Posterior cingulate gyrus (tissue), 11 donors: Measurements from ENCODE around the gene TMEM30B.
A peak's percentile ranks its signal among the peaks of the same experiment; 100 is the strongest.

ENCODE experiments used
- DNase-seq, 10 donors: peaks; one replicate each; pipeline versions ENCODE4 v3.0.0 to v3.0.0-alpha.2; 2020 to 2021; ENCODE audit warnings: mixed read lengths in 3 of 10
- intact Hi-C: fragments of 100-400 bp; cut with DNase I; formaldehyde crosslinking; loops from one replicate; pipeline ENCODE4 v1.15.1; 2023

The TMEM30B gene

GRCh38 chr14:61269321-61270083 lies 11.6 kb downstream of the TMEM30B start:
- intact Hi-C loops = no loop called here

GRCh38 chr14:61268812-61269211 lies 12.3 kb downstream of the TMEM30B start:
- intact Hi-C loops = no loop called here
- DNase-seq = no peak

More at GRCh38 chr14:61269321-61270083, 11.6 kb downstream of the TMEM30B start:
- peak in 8 of 10 donors; percentile 29 to 82 (median 53) for DNase-seq

GRCh38 chr14:61266891-61267740 lies 14.0 kb downstream of the TMEM30B start:
- intact Hi-C loops = no loop called here
- no peak for DNase-seq

- intact Hi-C loops = no loop called here
- no peak for DNase-seq
Measured at GRCh38 chr14:61266436-61266835, 14.7 kb downstream of the TMEM30B start.

- intact Hi-C loops = no loop called here
- DNase-seq = no peak
Measured at GRCh38 chr14:61264651-61265050, 16.5 kb downstream of the TMEM30B start.

GRCh38 chr14:61264010-61264571 lies 17.0 kb downstream of the TMEM30B start:
- DNase-seq = no peak
- intact Hi-C loops = no loop called here

- intact Hi-C loops = no loop called here
- DNase-seq = no peak
Measured at GRCh38 chr14:61262082-61262481, 19.1 kb downstream of the TMEM30B start.

- DNase-seq = no peak
- intact Hi-C loops = no loop called here
Measured at GRCh38 chr14:61260939-61261776, 20.0 kb downstream of the TMEM30B start.

- intact Hi-C loops = loop anchor here (10.0 kb wide), 1 partner anchor 234 kb away; no protein-coding TSS in a partner anchor
- no peak for DNase-seq
Measured at GRCh38 chr14:61258985-61259384, 22.2 kb downstream of the TMEM30B start.

GRCh38 chr14:61257469-61258057 lies 23.6 kb downstream of the TMEM30B start:
- DNase-seq = no peak
- intact Hi-C loops = loop anchor here (10.0 kb wide), 1 partner anchor 233 kb away; no protein-coding TSS in a partner anchor

- intact Hi-C loops = loop anchor here (10.0 kb wide), 1 partner anchor 232 kb away; no protein-coding TSS in a partner anchor
- no peak for DNase-seq
Measured at GRCh38 chr14:61256826-61257468, 24.2 kb downstream of the TMEM30B start.

GRCh38 chr14:61255968-61256367 lies 25.2 kb downstream of the TMEM30B start:
- intact Hi-C loops = loop anchor here (10.0 kb wide), 1 partner anchor 231 kb away; no protein-coding TSS in a partner anchor
- DNase-seq = no peak

GRCh38 chr14:61254808-61255526 lies 26.2 kb downstream of the TMEM30B start:
- intact Hi-C loops = loop anchor here (10.0 kb wide), 1 partner anchor 230 kb away; no protein-coding TSS in a partner anchor
- no peak for DNase-seq

- intact Hi-C loops = loop anchor here (10.0 kb wide), 1 partner anchor 228 kb away; no protein-coding TSS in a partner anchor
- DNase-seq = no peak
Measured at GRCh38 chr14:61253064-61253738, 27.9 kb downstream of the TMEM30B start.

GRCh38 chr14:61252369-61253063 lies 28.6 kb downstream of the TMEM30B start:
- DNase-seq = peak; percentile 26 to 94 (median 68)
- intact Hi-C loops = loop anchor here (1.0 to 10.0 kb wide), 2 partner anchors 228 to 627 kb away; no protein-coding TSS in a partner anchor

GRCh38 chr14:61250063-61250462 lies 31.1 kb downstream of the TMEM30B start:
- intact Hi-C loops = loop anchor here (10.0 kb wide), 1 partner anchor 225 kb away; no protein-coding TSS in a partner anchor
- no peak for DNase-seq

GRCh38 chr14:61247935-61248334 lies 33.2 kb downstream of the TMEM30B start:
- intact Hi-C loops = no loop called here
- no peak for DNase-seq
